ENCODE measurements around the gene NUDT22. TPM values are rescaled to one million over a fixed set of nuclear protein-coding genes. Genes with fewer than 3 reads are reported as not detected.

NUDT22 gene
- total RNA-seq, 3 donors from 2014 or later (not counting 1 experiment from before 2014, with no cell fraction given): 59.1 to 79.1 (median 74.8) TPM

DNA sequence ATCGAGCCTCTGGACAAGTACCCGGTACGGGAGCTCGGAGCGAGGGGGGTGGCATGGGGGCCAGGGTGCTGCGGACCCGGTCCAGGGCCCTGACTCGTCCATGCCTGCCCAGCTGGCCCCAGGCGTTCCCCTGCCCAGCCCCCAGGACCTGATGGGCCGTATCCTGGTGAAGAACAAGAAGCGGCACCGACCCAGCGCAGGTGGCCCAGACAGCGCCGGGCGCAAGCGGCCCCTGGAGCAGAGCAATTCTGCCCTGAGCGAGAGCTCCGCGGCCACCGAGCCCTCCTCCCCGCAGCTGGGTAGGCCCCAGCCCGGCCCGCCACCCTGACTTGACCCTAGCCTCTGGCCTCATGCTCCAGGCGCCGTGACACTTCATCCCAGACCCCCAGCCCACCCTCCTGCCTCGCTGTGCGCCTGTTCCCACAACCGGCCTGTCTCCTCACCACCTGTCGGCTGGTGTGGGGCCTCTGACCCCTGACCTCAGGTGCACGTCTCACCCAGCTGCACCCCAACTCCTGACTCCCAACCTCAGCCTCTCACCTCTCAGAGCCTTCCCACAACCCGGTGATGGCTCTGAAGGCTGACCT is 33.0 kb downstream of the NUDT22 start:
- peaks cover 6% of the 10 kb centered on the region for H3K36me3 ChIP-seq (ENCODE audit: control insufficient read depth, insufficient read depth, low read length)
- DNase-seq (no peak), ATAC-seq (no peak)
- H3K27ac ChIP-seq (ENCODE audit: low read length): no peak overlapping the region
- Mint-ChIP-seq H3K27ac (peak overlapping the region in 1 of 2 donors; percentile 52), H3K4me1 (peaks cover 0 to 9% of the 10 kb centered on the region in 2 donors), H3K9me3 (no peaks in the 10 kb centered on the region), H3K36me3 (no peaks in the 10 kb centered on the region), H3K4me3 (no peak overlapping the region), H3K27me3 (ENCODE audit: low read depth in 2 of 2) (no peaks in the 10 kb centered on the region)
- 94% methylated on average over 32 of the region's 32 CpGs for WGBS (ENCODE audit: insufficient coverage)
- TF ChIP-seq, protein P1, sequence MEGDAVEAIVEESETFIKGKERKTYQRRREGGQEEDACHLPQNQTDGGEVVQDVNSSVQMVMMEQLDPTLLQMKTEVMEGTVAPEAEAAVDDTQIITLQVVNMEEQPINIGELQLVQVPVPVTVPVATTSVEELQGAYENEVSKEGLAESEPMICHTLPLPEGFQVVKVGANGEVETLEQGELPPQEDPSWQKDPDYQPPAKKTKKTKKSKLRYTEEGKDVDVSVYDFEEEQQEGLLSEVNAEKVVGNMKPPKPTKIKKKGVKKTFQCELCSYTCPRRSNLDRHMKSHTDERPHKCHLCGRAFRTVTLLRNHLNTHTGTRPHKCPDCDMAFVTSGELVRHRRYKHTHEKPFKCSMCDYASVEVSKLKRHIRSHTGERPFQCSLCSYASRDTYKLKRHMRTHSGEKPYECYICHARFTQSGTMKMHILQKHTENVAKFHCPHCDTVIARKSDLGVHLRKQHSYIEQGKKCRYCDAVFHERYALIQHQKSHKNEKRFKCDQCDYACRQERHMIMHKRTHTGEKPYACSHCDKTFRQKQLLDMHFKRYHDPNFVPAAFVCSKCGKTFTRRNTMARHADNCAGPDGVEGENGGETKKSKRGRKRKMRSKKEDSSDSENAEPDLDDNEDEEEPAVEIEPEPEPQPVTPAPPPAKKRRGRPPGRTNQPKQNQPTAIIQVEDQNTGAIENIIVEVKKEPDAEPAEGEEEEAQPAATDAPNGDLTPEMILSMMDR (IDR thresholded peaks at IDR 0.05): no peak
- H3K9me3 ChIP-seq (ENCODE audit: control insufficient read depth, insufficient read depth, low read length): no peaks in the 10 kb centered on the region
- no peak overlapping the region for H3K4me3 ChIP-seq (ENCODE audit: low read length)
- no peaks in the 10 kb centered on the region for H3K27me3 ChIP-seq (ENCODE audit: control insufficient read depth, insufficient read depth, low read length)
- intact Hi-C loops (cut with micrococcal nuclease): no loop called here
- H3K4me1 ChIP-seq (ENCODE audit: control insufficient read depth, insufficient read depth, low read length): no peaks in the 10 kb centered on the region

DNA sequence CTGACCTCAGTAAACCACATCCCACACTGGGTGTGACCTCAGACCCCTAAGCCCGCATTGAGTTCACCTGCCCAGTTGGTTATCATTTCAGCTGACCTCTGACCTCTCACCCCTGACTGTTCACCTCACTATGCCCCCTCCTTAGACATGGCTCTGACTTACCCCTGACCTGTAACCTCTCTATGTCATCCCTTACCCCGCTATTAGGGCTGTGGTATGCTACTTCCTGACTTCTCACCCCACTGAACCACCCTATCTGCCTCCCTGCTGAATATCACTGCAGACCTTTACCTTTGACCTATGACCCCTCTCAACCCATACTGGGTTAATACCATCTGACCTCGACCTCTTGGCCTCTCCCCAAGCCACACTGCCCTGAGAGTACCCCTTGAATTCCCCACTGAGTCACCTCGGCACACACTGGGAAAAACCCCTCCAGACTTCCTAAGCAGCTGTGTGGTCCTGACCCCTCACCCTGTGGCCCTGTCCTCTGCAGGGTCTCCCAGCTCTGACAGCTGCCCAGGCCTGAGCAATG is 33.5 kb downstream of the NUDT22 start:
- H3K27me3 ChIP-seq (ENCODE audit: control insufficient read depth, insufficient read depth, low read length): no peaks in the 10 kb centered on the region
- peaks cover 0 to 9% of the 10 kb centered on the region in 2 donors for H3K4me1 Mint-ChIP-seq
- H3K27ac Mint-ChIP-seq: peak overlapping the region in 1 of 2 donors; percentile 52
- no peak for DNase-seq
- H3K9me3 Mint-ChIP-seq: no peaks in the 10 kb centered on the region
- peaks cover 6% of the 10 kb centered on the region for H3K36me3 ChIP-seq (ENCODE audit: control insufficient read depth, insufficient read depth, low read length)
- no peaks in the 10 kb centered on the region for H3K4me1 ChIP-seq (ENCODE audit: control insufficient read depth, insufficient read depth, low read length)
- no peak for ATAC-seq
- WGBS (ENCODE audit: insufficient coverage): 66% methylated on average over 4 of the region's 4 CpGs
- H3K27me3 Mint-ChIP-seq (ENCODE audit: low read depth in 2 of 2): no peaks in the 10 kb centered on the region
- H3K4me3 ChIP-seq (ENCODE audit: low read length): no peak overlapping the region
- no peak overlapping the region for H3K4me3 Mint-ChIP-seq
- H3K36me3 Mint-ChIP-seq: no peaks in the 10 kb centered on the region
- no peaks in the 10 kb centered on the region for H3K9me3 ChIP-seq (ENCODE audit: control insufficient read depth, insufficient read depth, low read length)
- intact Hi-C loops (cut with micrococcal nuclease): no loop called here
- TF ChIP-seq, protein P1 (IDR thresholded peaks at IDR 0.05): no peak
- H3K27ac ChIP-seq (ENCODE audit: low read length): no peak overlapping the region

DNA sequence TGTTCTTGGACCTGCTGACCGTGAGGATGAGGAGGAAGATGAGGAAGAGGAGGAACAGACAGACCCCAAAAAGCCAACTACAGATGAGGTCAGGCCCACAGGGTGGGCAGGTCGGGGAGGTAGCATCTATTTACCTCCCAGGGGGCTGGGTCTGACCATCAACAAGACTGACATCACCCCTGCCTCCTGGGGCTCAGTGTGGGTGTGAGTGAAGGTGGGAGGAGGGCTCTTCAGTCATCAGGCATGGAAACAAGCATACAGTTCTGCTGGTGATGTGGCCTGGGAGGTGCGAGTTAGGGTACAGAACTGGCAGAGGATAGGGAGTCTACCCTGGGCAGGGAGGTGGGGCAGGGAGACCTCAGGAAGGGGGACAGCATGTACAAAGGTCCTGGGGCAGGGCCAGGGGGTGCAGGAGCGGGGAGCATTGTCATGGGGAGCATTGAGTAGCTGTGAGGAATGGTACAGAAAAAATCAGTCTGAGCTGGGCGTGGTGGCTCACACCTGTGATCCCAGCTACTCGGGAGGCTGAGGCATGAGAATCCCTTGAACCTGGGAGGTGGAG is 34.2 kb downstream of the NUDT22 start:
- H3K4me1 Mint-ChIP-seq: peaks cover 0 to 9% of the 10 kb centered on the region in 2 donors
- no peaks in the 10 kb centered on the region for H3K9me3 Mint-ChIP-seq
- ATAC-seq: no peak

More for the DNA sequence above, 34.2 kb downstream of the NUDT22 start:
- Histone ChIP-seq H3K9me3 (ENCODE audit: control insufficient read depth, insufficient read depth, low read length) (no peaks in the 10 kb centered on the region), H3K4me1 (ENCODE audit: control insufficient read depth, insufficient read depth, low read length) (no peaks in the 10 kb centered on the region), H3K36me3 (ENCODE audit: control insufficient read depth, insufficient read depth, low read length) (peaks cover 6% of the 10 kb centered on the region), H3K27ac (ENCODE audit: low read length) (no peak overlapping the region), H3K4me3 (ENCODE audit: low read length) (no peak overlapping the region), H3K27me3 (ENCODE audit: control insufficient read depth, insufficient read depth, low read length) (no peaks in the 10 kb centered on the region)
- Mint-ChIP-seq H3K4me3 (no peak overlapping the region), H3K27ac (peak overlapping the region in 1 of 2 donors; percentile 37), H3K36me3 (no peaks in the 10 kb centered on the region), H3K27me3 (ENCODE audit: low read depth in 2 of 2) (no peaks in the 10 kb centered on the region)
- TF ChIP-seq, protein P1 (IDR thresholded peaks at IDR 0.05): no peak
- 90% methylated on average over 6 of the region's 6 CpGs for WGBS (ENCODE audit: insufficient coverage)
- no peak for DNase-seq
- intact Hi-C loops (cut with micrococcal nuclease): no loop called here
